ENCODE results near the gene TMEM245. TPM values are rescaled to one million over a fixed set of nuclear protein-coding genes. Genes with fewer than 3 reads are reported as not detected.
A peak's percentile ranks its signal among the peaks of the same experiment; 100 is the strongest.

The TMEM245 gene
- total RNA-seq, 1 experiment from 2014 or later, result 60.3 TPM

DNA sequence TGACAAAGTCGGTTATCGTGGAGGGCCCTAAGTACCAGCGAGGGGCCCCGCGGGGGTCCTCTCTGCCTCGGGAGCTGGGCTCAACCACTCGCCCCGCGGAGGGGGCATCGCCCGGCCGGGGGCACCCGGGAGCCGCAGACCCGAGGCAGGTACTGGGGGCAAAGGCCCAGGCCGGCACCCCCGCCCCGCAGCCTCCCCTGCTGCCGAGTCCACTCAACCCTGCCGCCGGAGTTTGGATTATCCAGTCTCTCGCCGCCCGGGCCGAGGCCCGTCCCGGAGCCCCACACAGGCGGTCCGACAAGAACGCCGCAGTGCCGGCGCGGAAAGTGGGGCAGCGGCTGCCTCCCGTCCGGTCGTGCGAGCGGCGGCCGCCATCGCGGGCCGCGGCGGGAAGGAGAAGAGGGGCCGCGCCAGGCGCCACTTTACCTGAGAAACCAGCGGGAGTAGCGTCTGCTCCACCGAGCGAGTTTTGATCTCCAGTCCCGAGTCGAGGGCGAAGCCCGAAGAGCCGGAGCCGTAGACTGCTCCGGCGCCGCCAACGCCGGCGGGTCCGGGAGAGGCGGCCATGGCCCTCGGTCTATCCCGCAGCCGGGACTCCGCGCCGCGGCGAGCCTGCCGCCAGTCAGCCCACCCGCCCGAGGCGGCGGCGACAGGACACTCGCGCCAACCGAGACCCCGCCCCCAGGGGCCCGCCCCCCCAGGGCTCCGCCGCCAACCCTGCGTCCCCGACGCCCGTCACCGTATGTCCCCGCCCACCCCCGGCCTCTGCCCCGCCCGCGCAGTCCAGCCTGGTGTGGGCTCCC, 106.7 kb downstream of the TMEM245 start, which contains the start of gene CTNNAL1:
TSS of gene CTNNAL1 (minus strand) at position 624 of the 803 bp plus-strand sequence. CDS start at position 567, 57 bp downstream.
- DNase-seq, result peak; percentile 49 to 95
- H3K27ac ChIP-seq, result peak within 1 kb of the TSS; percentile 77
- peaks cover 5% of the 10 kb centered on the region; the same call in 1 of the 2 replicates for H4K20me1 ChIP-seq (ENCODE audit: insufficient read depth)
- H2AFZ ChIP-seq, result peak within 1 kb of the TSS; percentile 79
- peaks cover 9% of the 10 kb centered on the region; the same call in 1 of the 2 replicates for H3K36me3 ChIP-seq (ENCODE audit: low read depth)
- no peaks in the 10 kb centered on the region for H3K9me3 ChIP-seq (ENCODE audit: insufficient read depth, low read depth)
- ChIA-PET CTCF (no interaction called here), POLR2A (ENCODE audit: unreplicated experiment) (interaction anchor here (1.0 kb wide), 1 partner anchor 107 kb away, joined by 9 read pairs; the partner anchor contains the start of gene TMEM245)
- BruUV-seq (replicated peaks), result no TSS peak
- peak within 1 kb of the TSS; percentile 72 for H3K4me3 ChIP-seq
- no peaks in the 10 kb centered on the region for H3K27me3 ChIP-seq (ENCODE audit: insufficient read depth, low read depth)
- H3K9me2 ChIP-seq (ENCODE audit: insufficient read depth), result no peaks in the 10 kb centered on the region
- peaks cover 74% of the 10 kb centered on the region for H3K4me1 ChIP-seq (replicated peaks; ENCODE audit: insufficient read depth)
- peaks cover 65% of the 10 kb centered on the region for H3F3A ChIP-seq (ENCODE audit: insufficient read depth, low read depth)
- peaks cover 45% of the 10 kb centered on the region for H3K79me2 ChIP-seq (ENCODE audit: low read depth)
- peak within 1 kb of the TSS; percentile 83 for H3K4me2 ChIP-seq
- intact Hi-C loops (cut with micrococcal nuclease; ENCODE audit: unreplicated experiment), result loop anchor here (1.0 to 5.0 kb wide), 6 partner anchors 23 to 304 kb away; partner anchors contain the start of genes ABITRAM, ELP1 and TMEM245
- TF ChIP-seq EZH2 (IDR thresholded peaks at IDR 0.05; ENCODE audit: low read depth), result no peak
- TF ChIP-seq, protein P1, sequence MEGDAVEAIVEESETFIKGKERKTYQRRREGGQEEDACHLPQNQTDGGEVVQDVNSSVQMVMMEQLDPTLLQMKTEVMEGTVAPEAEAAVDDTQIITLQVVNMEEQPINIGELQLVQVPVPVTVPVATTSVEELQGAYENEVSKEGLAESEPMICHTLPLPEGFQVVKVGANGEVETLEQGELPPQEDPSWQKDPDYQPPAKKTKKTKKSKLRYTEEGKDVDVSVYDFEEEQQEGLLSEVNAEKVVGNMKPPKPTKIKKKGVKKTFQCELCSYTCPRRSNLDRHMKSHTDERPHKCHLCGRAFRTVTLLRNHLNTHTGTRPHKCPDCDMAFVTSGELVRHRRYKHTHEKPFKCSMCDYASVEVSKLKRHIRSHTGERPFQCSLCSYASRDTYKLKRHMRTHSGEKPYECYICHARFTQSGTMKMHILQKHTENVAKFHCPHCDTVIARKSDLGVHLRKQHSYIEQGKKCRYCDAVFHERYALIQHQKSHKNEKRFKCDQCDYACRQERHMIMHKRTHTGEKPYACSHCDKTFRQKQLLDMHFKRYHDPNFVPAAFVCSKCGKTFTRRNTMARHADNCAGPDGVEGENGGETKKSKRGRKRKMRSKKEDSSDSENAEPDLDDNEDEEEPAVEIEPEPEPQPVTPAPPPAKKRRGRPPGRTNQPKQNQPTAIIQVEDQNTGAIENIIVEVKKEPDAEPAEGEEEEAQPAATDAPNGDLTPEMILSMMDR (conservative IDR thresholded peaks at IDR 0.05), result no peak

DNA sequence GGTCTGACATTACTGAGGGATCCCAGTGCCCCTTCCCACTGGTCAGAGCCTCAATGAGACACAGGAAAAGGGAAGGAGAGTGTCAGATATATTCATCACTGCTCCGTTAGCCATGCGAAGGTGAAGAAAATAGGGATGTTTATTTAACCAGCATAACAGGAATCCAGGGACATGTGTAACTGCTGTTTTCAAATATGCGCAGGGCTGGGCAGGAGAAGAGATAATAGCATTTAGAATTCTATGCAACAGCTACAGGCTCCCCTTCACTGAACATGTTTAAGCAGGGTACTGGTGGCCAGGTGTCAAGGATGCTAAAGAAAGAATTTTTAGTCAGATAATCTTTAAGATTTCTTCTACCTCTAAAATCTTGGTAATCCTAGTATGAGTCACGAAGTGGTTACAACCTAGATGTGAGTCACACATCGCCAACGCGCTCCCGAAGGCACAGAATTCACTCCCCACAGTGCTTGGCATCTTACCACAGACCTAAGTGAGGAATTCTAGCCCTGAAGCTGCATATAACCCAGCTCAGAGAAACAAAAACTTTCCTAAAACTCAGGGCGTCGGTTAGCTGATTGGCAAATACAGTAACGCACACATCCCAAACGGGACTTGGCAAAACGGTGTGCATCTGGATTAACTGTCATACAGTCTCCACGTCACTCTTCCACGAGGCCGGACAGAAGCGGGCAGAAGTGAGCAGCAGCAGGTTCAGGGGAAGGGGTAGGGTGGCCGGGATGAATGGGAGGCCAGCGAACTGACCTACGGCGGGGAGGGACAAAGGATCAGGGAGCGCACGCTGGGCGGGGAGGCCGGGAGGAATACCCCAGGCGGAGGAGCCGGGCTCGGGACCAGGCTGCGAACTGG, 107.5 kb downstream of the TMEM245 start:
- peaks cover 66% of the 10 kb centered on the region for H3K4me1 ChIP-seq (replicated peaks; ENCODE audit: insufficient read depth)
- H3K4me2 ChIP-seq, result peak overlapping the region; percentile 83
- no peak for TF ChIP-seq EZH2 (IDR thresholded peaks at IDR 0.05; ENCODE audit: low read depth)
- TF ChIP-seq, protein P1 (conservative IDR thresholded peaks at IDR 0.05), result no peak
- CTCF ChIA-PET, result interaction anchor here (0.5 kb wide), 1 partner anchor 161 kb away, joined by 4 read pairs; no protein-coding TSS in a partner anchor
- H2AFZ ChIP-seq, result peak overlapping the region; percentile 79
- DNase-seq, result peak; percentile 87 to 96
- intact Hi-C loops (cut with micrococcal nuclease; ENCODE audit: unreplicated experiment), result loop anchor here (1.0 to 5.0 kb wide), 6 partner anchors 24 to 305 kb away; partner anchors contain the start of genes ABITRAM, ELP1 and TMEM245
- H3K27ac ChIP-seq, result peak overlapping the region; percentile 77
- POLR2A ChIA-PET (ENCODE audit: unreplicated experiment), result interaction anchor here (0.6 to 1.0 kb wide), 5 partner anchors 18 to 267 kb away, joined by 3 to 10 read pairs (median 4); partner anchors contain the start of gene TMEM245
- H3K4me3 ChIP-seq, result peak overlapping the region; percentile 72
- peaks cover 57% of the 10 kb centered on the region for H3F3A ChIP-seq (ENCODE audit: insufficient read depth, low read depth)
- H3K79me2 ChIP-seq (ENCODE audit: low read depth), result peaks cover 51% of the 10 kb centered on the region
- H4K20me1 ChIP-seq (ENCODE audit: insufficient read depth), result peaks cover 5% of the 10 kb centered on the region; the same call in 1 of the 2 replicates
- TSS peak; percentile 48 for BruUV-seq (replicated peaks)
- no peaks in the 10 kb centered on the region for H3K27me3 ChIP-seq (ENCODE audit: insufficient read depth, low read depth)
- peaks cover 2% of the 10 kb centered on the region; the same call in 1 of the 2 replicates for H3K36me3 ChIP-seq (ENCODE audit: low read depth)
- no peaks in the 10 kb centered on the region for H3K9me2 ChIP-seq (ENCODE audit: insufficient read depth)
- no peaks in the 10 kb centered on the region for H3K9me3 ChIP-seq (ENCODE audit: insufficient read depth, low read depth)

GRCh38 chr9:109011231-109011671, 108.5 kb downstream of the TMEM245 start:
- H3F3A ChIP-seq (ENCODE audit: insufficient read depth, low read depth), result peaks cover 47% of the 10 kb centered on the region
- ChIA-PET CTCF (no interaction called here), POLR2A (ENCODE audit: unreplicated experiment) (no interaction called here)
- H3K9me3 ChIP-seq (ENCODE audit: insufficient read depth, low read depth), result no peaks in the 10 kb centered on the region
- no TSS peak for BruUV-seq (replicated peaks)
- H3K4me3 ChIP-seq, result peak overlapping the region; percentile 72; the same call in 1 of the 2 replicates
- H4K20me1 ChIP-seq (ENCODE audit: insufficient read depth), result peaks cover 5% of the 10 kb centered on the region; the same call in 1 of the 2 replicates
- H2AFZ ChIP-seq, result no peak overlapping the region
- H3K27me3 ChIP-seq (ENCODE audit: insufficient read depth, low read depth), result no peaks in the 10 kb centered on the region
- H3K4me2 ChIP-seq, result peak overlapping the region; percentile 83
- no peaks in the 10 kb centered on the region for H3K9me2 ChIP-seq (ENCODE audit: insufficient read depth)
- intact Hi-C loops (cut with micrococcal nuclease; ENCODE audit: unreplicated experiment), result loop anchor here (5.0 kb wide), 2 partner anchors 91 to 306 kb away; no protein-coding TSS in a partner anchor
- peaks cover 56% of the 10 kb centered on the region for H3K4me1 ChIP-seq (replicated peaks; ENCODE audit: insufficient read depth)
- TF ChIP-seq, protein P1 (conservative IDR thresholded peaks at IDR 0.05), result no peak
- no peak for TF ChIP-seq EZH2 (IDR thresholded peaks at IDR 0.05; ENCODE audit: low read depth)
- peaks cover 7% of the 10 kb centered on the region; the same call in 1 of the 2 replicates for H3K36me3 ChIP-seq (ENCODE audit: low read depth)
- H3K27ac ChIP-seq, result peak overlapping the region; percentile 77
- peaks cover 61% of the 10 kb centered on the region for H3K79me2 ChIP-seq (ENCODE audit: low read depth)
- DNase-seq, result no peak

Measured in PC-9 (cell line).